Measurements from ENCODE around the gene MANEAL. TPM values are rescaled to one million over a fixed set of nuclear protein-coding genes. Genes with fewer than 3 reads are reported as not detected.

MANEAL gene
- total RNA-seq, 1 experiment from 2014 or later: 22.7 TPM

DNA sequence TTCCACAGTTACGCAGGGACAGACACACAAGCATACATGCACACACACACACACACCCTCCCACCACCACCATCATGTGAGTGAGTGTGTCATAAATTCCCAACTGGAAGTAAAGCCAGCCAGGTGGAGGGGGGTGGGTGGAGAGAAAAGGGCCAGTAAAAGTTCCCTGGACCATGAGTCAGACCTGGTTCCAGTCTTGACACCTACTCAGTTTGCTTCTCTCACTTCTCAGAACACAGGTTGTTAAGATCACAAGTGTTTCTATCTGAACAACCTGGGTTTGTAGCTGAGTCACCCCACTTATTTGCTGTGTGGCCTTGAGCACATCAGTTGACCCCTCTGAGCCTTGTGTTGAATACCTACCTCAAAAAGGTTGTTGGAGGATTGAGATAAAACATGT is 38.4 kb upstream of the MANEAL start:
- Mint-ChIP-seq H3K4me3 (no peak overlapping the region), H3K36me3 (ENCODE audit: insufficient read depth in 1 of 3, low read depth in 3 of 3) (peaks cover 0 to 1% (median 0%) of the 10 kb centered on the region in 3 experiments; a peak in 1 of 7 replicates)
- no peak overlapping the region for H3K4me2 ChIP-seq (ENCODE audit: insufficient read depth, insufficient read length, low read length)

More for the DNA sequence above, 38.4 kb upstream of the MANEAL start:
- no peak overlapping the region for H3K23ac ChIP-seq (ENCODE audit: insufficient read length, low read depth, low read length)
- no peak overlapping the region for H3T11ph ChIP-seq (ENCODE audit: low read length)
- H4K91ac ChIP-seq (ENCODE audit: insufficient read length, low read depth, low read length): no peak overlapping the region
- H3K18ac ChIP-seq (ENCODE audit: insufficient read length, low read depth, low read length): no peak overlapping the region
- no peak overlapping the region for H2BK120ac ChIP-seq (ENCODE audit: low read depth, low read length, poor library complexity, severe bottlenecking)
- peaks cover 0 to 2% of the 10 kb centered on the region in 2 experiments; a peak in 2 of 5 replicates for H3K9me3 Mint-ChIP-seq
- TF ChIP-seq, protein P1, sequence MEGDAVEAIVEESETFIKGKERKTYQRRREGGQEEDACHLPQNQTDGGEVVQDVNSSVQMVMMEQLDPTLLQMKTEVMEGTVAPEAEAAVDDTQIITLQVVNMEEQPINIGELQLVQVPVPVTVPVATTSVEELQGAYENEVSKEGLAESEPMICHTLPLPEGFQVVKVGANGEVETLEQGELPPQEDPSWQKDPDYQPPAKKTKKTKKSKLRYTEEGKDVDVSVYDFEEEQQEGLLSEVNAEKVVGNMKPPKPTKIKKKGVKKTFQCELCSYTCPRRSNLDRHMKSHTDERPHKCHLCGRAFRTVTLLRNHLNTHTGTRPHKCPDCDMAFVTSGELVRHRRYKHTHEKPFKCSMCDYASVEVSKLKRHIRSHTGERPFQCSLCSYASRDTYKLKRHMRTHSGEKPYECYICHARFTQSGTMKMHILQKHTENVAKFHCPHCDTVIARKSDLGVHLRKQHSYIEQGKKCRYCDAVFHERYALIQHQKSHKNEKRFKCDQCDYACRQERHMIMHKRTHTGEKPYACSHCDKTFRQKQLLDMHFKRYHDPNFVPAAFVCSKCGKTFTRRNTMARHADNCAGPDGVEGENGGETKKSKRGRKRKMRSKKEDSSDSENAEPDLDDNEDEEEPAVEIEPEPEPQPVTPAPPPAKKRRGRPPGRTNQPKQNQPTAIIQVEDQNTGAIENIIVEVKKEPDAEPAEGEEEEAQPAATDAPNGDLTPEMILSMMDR (conservative IDR thresholded peaks at IDR 0.05): no peak
- H3K27ac Mint-ChIP-seq: no peak overlapping the region
- H2AFZ ChIP-seq (ENCODE audit: low read length): no peak overlapping the region
- no peak overlapping the region for H3K9ac ChIP-seq (ENCODE audit: extremely low read depth, insufficient read length, low read length)
- peaks cover 37% of the 10 kb centered on the region for H3K27me3 ChIP-seq (ENCODE audit: insufficient read depth, low read length)
- H2BK20ac ChIP-seq (ENCODE audit: low read depth, low read length, poor library complexity, severe bottlenecking): no peak overlapping the region
- no peaks in the 10 kb centered on the region for H3K79me2 ChIP-seq (ENCODE audit: insufficient read depth, low read length)
- no peak overlapping the region for H3K14ac ChIP-seq (ENCODE audit: insufficient read depth, low read length)
- H3K27ac ChIP-seq (ENCODE audit: insufficient read length, low read depth, low read length): no peak overlapping the region
- H3K4me1 Mint-ChIP-seq: peaks cover 4 to 6% of the 10 kb centered on the region in 2 experiments; a peak in 2 of 4 replicates
- H3K23me2 ChIP-seq (ENCODE audit: insufficient read length, low read depth, low read length, poor library complexity, severe bottlenecking): no peaks in the 10 kb centered on the region
- no peak overlapping the region for H3K4ac ChIP-seq (ENCODE audit: low read depth, low read length)
- H4K5ac ChIP-seq (ENCODE audit: insufficient read length, low read depth, low read length): no peak overlapping the region
- no peak overlapping the region for H2BK15ac ChIP-seq (ENCODE audit: low read depth, low read length)
- no peaks in the 10 kb centered on the region for H3K79me1 ChIP-seq (ENCODE audit: insufficient read depth, low read depth, low read length, poor library complexity, severe bottlenecking)
- no peak for DNase-seq
- H3K56ac ChIP-seq (ENCODE audit: insufficient read length, low read depth, low read length): no peak overlapping the region
- H3K27me3 Mint-ChIP-seq (ENCODE audit: low read depth): peaks cover 23% of the 10 kb centered on the region
- H2AK5ac ChIP-seq (ENCODE audit: insufficient read length, low read length): no peak overlapping the region
- no peak overlapping the region for H2BK5ac ChIP-seq (ENCODE audit: insufficient read length, low read length)
- H3K4me1 ChIP-seq (ENCODE audit: insufficient read depth, low read length): no peaks in the 10 kb centered on the region; the same call in 1 of the 2 replicates
- H3K9me3 ChIP-seq (ENCODE audit: control insufficient read depth, low read depth, low read length): no peaks in the 10 kb centered on the region
- H2BK12ac ChIP-seq (ENCODE audit: insufficient read length, low read depth, low read length): no peak overlapping the region
- no peak overlapping the region for H4K8ac ChIP-seq (replicated peaks; ENCODE audit: insufficient read length, low read depth, low read length)
- H4K20me1 ChIP-seq (ENCODE audit: control insufficient read depth, insufficient read depth, insufficient read length): no peaks in the 10 kb centered on the region
- no CpG with 5 or more reads among the region's 1 CpG for WGBS (ENCODE audit: extremely low coverage, insufficient read length, low lambda C conversion rate)
